Fibroblast of skin of left quadriceps (primary cell): ENCODE data around the gene CD68.
A peak's percentile ranks its signal among the peaks of the same experiment; 100 is the strongest.

Experiments
- DNase-seq, 2 experiments: peaks; one replicate each; pipeline ENCODE4 v3.0.0-alpha.2; 2013; ENCODE audit warnings: low read depth in 2 of 2

The CD68 gene, protein sequence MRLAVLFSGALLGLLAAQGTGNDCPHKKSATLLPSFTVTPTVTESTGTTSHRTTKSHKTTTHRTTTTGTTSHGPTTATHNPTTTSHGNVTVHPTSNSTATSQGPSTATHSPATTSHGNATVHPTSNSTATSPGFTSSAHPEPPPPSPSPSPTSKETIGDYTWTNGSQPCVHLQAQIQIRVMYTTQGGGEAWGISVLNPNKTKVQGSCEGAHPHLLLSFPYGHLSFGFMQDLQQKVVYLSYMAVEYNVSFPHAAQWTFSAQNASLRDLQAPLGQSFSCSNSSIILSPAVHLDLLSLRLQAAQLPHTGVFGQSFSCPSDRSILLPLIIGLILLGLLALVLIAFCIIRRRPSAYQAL

DNA sequence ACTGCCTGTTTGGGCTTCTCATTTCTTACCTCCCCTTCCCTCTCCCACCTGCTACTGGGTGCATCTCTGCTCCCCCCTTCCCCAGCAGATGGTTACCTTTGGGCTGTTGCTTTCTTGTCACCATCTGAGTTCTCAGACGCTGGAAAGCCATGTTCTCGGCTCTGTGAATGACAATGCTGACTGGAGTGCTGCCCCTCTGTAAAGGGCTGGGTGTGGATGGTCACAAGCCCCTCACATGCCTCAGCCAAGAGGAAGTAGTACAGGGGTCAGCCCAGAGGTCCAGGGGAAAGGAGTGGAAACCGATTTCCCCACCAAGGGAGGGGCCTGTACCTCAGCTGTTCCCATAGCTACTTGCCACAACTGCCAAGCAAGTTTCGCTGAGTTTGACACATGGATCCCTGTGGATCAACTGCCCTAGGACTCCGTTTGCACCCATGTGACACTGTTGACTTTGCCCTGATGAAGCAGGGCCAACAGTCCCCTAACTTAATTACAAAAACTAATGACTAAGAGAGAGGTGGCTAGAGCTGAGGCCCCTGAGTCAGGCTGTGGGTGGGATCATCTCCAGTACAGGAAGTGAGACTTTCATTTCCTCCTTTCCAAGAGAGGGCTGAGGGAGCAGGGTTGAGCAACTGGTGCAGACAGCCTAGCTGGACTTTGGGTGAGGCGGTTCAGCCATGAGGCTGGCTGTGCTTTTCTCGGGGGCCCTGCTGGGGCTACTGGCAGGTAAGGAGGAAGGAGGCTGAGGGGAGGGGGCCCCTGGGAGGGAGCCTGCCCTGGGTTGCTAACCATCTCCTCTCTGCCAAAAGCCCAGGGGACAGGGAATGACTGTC, at the start of gene CD68:
TSS of gene CD68 (plus strand) at position 638 of the 833 bp plus-strand sequence. CDS start at position 678, 40 bp downstream.
- DNase-seq = peak; percentile 70 to 71

DNA sequence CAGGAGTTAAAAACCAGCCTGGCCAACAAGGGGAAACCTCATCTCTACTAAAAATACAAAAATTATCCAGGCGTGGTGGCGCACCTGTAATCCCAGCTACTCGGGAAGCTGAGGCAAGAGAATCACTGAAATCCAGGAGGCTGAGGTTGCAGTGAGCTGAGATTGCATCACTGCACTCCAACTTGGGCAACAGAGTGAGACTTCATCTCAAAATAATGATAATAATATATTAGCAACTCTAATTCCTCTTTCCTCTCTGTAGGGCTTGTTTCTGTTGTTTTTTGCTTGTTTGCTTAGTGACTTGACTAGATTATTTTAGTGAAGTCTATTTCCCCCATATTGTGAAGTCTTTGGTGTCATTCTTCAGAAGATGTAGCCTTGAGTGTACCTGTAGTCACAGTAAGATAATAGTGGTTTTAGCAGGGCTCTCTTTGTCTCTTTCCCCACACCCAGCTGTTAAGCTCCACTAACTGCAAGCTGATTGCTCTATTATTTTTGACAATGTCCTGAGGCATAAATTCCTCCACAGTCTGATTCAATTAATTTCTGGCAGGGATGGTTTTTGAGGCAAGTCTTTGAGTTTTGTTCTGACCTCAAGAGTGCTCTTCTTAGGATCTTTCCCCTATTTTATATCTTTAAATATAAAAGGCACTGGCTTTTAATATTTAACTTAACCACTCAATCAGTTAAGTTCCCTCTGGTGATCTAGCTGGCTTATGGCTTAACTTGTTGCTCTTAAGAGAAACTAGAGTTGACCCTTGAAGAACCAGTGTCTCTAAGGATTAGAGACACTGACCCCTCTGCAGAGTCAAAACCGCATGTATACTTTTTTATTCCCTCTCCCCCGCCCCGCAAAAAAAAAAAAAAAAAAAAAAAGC, 49.2 kb upstream of the CD68 start:
- no peak for DNase-seq

DNA sequence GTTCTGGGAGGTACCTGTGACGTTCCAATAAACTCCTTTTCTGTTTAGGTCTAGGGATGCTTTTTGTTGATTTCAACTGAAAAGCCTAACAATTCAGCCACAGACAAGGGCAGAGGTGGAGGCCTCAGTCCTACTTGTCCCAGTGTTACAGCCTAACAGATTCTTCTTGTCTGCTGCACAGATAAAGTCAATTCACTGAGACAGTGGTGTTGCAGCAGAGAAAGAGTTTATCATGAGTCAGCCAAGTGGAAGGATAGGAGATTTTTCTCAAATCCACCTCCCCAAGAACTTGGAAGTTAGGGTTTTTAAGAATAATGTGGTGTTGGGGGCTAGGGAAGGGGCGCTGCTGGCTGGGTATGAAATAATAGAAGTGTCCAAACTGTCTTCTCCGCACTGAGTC, 41.4 kb upstream of the CD68 start:
- DNase-seq = no peak

DNA sequence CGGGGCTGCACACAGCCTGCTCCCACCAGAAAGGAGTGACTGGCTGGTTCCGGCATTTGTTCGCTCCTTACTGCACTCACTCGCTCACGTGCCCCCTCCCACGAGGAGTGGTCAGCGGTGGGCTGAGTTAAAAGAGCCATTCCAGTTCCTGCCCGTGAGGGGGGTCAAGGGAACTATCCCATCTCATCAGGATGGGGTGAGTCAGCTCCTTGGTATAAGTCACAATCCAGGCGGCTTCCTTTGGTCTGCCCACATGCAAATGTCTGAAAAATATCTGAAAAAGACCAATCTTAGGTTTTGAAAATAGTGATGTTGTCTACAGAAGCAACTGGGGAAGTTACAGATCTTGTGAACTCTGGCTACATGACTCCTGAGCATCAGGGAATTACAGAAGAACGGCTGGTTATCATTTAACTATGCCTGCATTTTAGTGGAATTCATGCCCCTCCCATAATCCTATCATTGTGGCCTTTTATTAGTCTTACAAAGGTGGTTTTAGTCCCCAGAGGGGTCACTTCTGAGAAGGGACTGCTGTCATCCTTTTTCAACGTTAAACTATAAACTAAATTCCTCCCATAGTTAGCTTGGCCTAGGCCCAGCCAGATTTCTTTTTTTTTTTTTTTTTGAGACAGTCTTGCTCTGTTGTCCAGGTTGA, 40.4 kb upstream of the CD68 start:
- DNase-seq = no peak

DNA sequence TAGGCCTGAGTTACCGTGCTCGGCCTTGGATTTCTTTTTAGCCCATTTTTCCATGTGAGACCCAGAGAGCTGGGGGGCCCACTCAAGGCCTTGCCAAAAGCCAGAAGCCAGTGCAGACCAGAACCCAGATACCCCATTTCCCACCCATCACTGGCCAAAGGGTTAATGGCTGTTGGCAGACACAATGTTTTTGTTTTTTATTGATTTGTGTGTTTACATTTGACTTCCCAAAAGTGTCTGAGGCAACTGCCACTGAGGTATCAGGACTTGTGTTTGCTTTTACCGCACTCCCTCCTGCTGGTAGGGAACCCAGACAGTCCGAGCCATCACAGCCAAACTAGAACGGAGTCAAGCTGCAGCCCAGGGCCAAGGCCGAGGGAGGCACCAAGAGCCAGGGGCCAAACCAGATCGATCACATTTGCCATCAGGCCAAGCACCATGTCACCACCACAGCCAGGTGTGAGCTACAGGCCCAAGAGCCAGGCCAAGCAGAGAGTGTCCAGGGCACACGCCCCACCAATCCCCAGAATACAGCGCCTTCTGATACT, 38.3 kb upstream of the CD68 start:
- no peak for DNase-seq

DNA sequence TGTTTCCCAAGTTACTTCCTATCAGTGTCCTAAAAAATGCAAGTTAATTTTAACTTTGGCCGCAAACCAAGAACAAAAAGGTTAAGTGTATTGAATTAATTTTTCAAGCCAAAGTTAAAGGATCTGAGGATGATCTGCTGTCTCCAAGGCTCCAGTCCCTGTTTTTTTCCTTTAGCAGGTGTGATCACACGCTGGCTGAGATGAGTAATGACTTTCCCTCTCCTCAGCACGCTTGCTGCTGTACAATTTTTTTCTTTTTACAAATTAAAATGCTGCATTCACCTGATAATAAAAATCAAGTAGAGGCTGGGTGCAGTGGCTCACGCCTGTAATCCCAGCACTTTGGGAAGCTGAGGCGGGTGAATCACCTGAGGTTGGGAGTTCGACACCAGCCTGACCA, 34.5 kb upstream of the CD68 start:
- no peak for DNase-seq

DNA sequence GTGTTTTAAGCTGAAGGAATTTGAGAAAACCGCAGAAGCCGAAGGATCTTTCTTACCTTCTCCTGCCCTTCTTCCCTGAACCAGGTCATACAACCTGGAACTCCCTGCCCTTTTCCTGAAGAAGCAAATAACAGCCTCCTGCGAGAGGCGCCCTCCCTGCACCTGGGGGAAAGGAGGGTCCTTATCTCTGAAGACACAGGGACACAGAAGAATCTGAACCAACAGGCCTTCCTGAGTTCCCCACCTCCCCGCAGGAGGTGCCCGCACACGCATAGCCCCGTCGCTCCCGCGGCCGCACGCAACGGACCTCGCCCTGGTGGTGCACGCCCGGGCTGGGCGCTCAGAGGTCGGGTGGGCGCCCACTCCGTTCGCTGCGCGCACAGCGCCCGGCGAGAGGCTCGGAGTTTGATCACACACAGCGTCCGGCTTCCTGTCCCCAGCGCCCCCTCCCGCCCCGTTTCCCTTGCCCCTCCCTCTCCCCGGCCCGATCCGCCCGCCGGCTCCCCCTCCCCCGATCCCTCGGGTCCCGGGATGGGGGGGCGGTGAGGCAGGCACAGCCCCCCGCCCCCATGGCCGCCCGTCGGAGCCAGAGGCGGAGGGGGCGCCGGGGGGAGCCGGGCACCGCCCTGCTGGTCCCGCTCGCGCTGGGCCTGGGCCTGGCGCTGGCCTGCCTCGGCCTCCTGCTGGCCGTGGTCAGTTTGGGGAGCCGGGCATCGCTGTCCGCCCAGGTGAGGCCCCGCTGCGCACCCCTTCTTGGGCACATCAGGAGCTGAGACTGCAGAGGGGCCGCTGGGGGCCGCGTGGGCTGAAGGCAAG, 30.6 kb upstream of the CD68 start, which contains the start of gene TNFSF12:
TSS of gene TNFSF12 (plus strand) at position 474 of the 816 bp plus-strand sequence. CDS start at position 570, 96 bp downstream.
- DNase-seq = no peak

DNA sequence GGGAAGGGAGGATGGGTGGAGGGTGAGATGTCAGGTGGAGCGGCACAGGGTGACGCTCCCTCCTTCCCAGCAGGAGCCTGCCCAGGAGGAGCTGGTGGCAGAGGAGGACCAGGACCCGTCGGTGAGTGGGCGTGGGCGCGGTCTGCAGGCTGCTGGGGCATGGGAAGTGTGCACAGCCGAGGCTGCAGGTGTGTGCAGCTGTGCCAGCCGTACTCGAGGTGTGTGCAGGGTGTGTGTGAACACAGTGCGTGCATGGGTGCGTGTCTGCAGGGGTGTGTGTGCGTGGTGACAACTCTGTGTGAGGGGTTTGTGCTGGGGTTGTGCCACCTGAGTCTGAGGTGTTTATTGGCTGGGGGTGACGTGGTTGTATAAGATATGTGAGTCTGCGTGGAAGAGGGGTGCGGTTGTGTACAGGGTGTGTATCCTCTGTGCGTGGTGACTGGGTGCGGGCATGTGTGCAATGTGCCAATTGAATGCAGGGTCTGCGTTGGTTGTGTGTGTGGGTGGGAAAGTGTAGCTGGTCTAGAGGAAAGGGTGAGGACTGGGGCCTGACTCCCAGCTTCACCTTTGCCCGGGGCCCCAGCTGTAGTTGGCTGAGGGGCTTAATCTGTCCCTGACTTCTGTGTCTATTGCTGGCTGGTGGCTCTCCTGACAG, 29.9 kb upstream of the CD68 start:
- no peak for DNase-seq

DNA sequence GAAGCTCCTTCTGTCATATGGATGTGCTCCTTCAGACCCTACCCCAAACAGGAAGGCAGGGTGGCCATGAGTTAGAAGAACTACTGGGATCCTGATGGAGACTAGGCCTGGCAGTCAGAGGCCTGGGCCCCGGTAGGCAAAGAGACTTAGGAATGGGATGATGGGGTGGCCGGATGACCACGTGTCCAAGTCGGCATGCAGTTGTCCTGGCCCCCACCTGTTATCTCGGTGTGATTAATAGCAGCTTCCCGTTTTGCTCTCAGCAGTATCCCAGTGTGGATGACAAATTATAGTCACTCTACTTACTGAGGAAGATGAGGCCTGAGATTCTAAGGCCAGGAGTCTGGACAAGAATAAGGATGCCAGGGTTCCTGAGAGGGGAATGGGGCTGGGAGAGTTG, 29.1 kb upstream of the CD68 start:
- no peak for DNase-seq

DNA sequence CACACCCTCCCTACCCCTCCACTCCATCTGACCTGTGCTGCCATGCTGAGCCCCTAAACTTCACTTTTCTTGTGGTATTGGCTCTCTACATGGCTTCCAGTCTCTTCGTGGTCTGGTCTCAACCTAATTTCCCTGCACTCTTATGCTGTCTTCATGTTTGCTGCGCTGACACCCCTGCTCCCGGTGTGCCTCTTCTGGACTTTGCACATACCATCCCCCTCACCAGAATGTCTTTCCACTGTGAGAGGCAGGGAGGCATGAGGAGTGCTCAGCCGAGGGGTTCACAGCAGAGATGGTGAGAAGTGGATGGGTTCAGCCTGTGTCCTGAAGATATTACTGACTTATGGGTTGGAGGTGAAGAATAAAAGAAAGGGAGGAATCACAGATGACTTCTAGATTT, 28.0 kb upstream of the CD68 start:
- DNase-seq = no peak

DNA sequence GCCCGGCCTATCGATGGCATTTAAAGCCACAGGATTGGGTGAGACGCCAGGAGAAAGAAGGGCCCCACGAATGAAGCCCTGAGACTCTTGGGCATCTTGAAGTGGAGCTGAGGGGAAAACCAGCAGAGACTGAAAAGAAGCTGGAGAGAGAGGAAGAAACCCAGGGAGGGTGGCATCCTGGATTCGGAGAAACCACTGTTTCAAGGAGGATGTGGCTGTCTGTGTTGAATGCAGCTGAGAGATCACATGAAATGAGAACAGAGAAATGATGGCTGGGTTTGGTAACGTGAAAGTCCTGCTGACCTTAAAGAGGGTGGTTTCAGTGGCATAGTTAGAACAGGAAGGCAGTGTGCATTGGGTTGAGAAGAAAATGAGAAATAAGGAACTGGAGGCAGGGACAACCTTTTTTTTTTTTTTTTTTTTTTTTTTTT, 26.8 kb upstream of the CD68 start:
- DNase-seq = no peak

DNA sequence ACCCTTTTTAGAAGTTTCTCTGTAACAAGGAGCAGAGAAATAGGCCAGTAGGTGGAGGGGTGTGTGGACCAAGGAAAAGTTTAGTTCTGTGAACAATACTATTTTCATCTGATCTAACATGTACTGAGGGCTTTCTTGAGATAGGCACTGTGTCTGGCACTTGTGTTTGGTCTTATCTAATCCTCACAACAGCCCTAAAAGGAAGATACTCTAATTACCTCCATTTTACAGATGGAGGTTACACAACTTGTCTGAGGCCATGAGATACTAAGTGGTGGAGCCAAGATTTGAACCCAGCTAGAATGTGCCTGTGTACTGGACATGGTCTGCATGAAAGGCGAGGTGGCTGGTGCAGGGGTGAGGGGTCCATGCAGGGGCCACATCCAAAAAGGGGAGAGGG, 26.1 kb upstream of the CD68 start:
- no peak for DNase-seq

DNA sequence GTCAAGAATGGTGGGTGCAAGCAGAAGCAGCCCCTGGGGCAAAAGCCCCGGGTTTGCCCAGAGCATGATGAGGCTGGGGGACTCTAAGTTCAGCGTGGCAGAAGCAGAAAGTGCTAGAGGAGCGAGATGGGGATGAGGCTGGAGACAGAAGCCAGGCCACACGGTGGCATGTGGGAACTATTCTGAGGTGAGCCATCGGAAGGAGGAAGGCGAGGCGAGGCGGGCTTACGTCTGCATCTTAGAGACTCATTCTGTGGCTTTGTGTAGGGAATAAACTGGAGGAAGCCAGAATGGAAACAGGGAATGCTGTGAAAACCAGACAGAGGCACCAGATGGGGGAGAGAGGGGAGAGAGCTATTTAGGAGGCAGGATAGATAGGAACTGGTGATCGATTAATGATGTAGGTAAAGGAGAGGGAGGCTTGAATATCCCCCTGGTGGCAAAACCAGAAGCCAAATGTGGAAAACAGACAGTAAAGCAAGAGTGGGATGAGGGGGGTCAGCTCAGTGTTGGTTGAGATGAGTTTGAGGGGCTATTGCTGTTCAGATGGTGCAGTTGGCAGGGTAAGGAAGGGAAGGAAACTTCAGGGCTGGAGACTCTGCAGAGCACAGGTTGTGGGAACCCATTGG, 24.0 kb upstream of the CD68 start:
- DNase-seq = no peak

DNA sequence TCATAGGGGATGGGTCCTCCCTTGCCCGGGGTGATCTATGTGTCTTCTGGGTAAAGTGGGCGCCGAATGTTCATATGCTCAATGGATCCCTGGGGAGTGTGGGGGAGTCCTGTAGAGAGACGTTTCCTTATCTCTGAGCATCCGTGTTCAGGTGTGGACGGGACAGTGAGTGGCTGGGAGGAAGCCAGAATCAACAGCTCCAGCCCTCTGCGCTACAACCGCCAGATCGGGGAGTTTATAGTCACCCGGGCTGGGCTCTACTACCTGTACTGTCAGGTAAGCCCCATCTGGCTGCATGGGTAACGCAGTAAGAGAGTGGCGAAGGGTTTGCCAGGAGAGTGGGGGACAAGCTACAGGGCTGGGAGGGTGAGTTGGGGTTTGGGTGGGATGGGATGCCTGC, 22.8 kb upstream of the CD68 start:
- no peak for DNase-seq

DNA sequence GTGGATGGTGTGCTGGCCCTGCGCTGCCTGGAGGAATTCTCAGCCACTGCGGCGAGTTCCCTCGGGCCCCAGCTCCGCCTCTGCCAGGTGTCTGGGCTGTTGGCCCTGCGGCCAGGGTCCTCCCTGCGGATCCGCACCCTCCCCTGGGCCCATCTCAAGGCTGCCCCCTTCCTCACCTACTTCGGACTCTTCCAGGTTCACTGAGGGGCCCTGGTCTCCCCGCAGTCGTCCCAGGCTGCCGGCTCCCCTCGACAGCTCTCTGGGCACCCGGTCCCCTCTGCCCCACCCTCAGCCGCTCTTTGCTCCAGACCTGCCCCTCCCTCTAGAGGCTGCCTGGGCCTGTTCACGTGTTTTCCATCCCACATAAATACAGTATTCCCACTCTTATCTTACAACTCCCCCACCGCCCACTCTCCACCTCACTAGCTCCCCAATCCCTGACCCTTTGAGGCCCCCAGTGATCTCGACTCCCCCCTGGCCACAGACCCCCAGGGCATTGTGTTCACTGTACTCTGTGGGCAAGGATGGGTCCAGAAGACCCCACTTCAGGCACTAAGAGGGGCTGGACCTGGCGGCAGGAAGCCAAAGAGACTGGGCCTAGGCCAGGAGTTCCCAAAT, 22.2 kb upstream of the CD68 start:
- no peak for DNase-seq

DNA sequence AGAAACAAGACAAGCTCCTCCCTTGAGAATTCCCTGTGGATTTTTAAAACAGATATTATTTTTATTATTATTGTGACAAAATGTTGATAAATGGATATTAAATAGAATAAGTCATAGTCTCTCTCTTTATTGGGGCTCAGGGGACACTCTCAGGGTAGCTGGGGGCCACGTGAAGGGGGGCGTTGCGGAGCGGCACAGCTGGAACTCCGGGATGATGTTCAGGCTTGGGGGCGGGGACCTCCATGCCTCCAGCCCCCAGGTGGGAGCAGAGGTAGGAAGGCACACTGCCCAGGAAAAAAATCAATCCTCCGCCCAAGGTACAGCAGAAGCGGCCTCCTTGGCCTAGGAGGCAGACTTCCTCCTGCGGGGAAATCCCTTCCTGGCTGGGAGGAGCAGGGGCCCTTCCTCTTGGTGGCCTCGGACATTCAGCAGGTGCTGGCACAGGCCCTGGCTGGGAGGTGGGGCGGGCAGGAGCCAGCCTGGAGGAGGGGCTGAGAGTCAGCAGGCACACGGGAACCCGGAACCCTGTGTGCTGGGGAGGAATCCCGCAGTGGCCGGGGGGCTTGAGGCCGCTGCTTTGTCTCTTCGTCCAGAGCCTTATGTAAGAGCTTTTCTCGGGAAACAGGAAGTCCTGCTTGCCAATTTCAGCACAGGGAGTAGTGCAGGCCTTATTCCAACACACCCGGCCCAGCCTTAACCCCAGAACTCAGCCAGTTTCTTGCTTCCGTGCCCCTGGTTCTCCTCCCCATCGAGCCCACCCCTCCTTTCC, 21.5 kb upstream of the CD68 start:
- DNase-seq = no peak

DNA sequence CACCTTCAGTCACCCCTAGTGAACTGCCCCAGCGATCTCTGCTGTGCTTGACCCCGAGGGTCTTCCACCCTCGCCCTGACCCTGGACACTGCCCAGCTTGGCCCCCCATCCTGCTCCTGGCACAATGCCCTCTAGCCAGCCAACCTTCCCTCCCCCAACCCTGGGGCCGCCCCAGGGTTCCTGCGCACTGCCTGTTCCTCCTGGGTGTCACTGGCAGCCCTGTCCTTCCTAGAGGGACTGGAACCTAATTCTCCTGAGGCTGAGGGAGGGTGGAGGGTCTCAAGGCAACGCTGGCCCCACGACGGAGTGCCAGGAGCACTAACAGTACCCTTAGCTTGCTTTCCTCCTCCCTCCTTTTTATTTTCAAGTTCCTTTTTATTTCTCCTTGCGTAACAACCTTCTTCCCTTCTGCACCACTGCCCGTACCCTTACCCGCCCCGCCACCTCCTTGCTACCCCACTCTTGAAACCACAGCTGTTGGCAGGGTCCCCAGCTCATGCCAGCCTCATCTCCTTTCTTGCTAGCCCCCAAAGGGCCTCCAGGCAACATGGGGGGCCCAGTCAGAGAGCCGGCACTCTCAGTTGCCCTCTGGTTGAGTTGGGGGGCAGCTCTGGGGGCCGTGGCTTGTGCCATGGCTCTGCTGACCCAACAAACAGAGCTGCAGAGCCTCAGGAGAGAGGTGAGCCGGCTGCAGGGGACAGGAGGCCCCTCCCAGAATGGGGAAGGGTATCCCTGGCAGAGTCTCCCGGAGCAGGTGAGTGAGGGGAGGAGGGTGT, 20.7 kb upstream of the CD68 start, which contains the start of gene TNFSF13:
TSS of gene TNFSF13 (plus strand) at position 207 of the 776 bp plus-strand sequence. CDS start at position 497, 290 bp downstream.
- no peak for DNase-seq
